A549 (cell line): ENCODE data around the gene ABHD1. TPM values are rescaled to one million over a fixed set of nuclear protein-coding genes. Genes with fewer than 3 reads are reported as not detected.
A peak's percentile ranks its signal among the peaks of the same experiment; 100 is the strongest.

Experiments used
- ATAC-seq, 2 experiments: fragments of 200-7000 bp in 1 of 2; fragments of >200 bp in 1 of 2; cut with Nextera tagmentation in 1 of 2; cut with Tn5 transposase in 1 of 2; 3 replicates each; pipeline versions ENCODE4 v1.8.0 to v1.9.1; 2018 to 2020; ENCODE audit warnings: mild to moderate bottlenecking in 1 of 2, moderate library complexity in 1 of 2
- CTCF ChIA-PET: fragments of 300-600 bp; sonication (Branson Sonifier 250); formaldehyde crosslinking; extraction: SDS; loops from one replicate; lab custom pipeline; 2021; ENCODE audit warnings: antibody characterized with exemption, inconsistent platforms; lab: Yijun Ruan, JAX
- POLR2A ChIA-PET: fragments of 350-600 bp; formaldehyde crosslinking; extraction: SDS; loops from one replicate; lab custom pipeline; 2021; ENCODE audit warnings: antibody characterized with exemption, inconsistent platforms; lab: Yijun Ruan, JAX
- DNase-seq, 2 experiments: peaks; one replicate each; pipeline versions ENCODE4 v3.0.0 to v3.0.0-alpha.2; 2011 to 2016; ENCODE audit warnings: low read depth in 1 of 2, low spot score in 1 of 2
- FAIRE-seq: peaks from 2 replicates; lab custom pipeline; 2011; peaks lifted over from hg19 to GRCh38; lab: Jason Lieb, UNC
- H3K27ac ChIP-seq, 2 experiments: fragments of >200 bp; sonication (Bioruptor Twin); formaldehyde crosslinking; 3 replicates each; pipeline ENCODE4 v1.5.1; 2016 to 2017
- H3K4me1 ChIP-seq: fragments of >200 bp; sonication (Bioruptor Twin); formaldehyde crosslinking; 3 replicates; pipeline ENCODE4 v1.6.1; 2016
- H3K4me2 ChIP-seq: fragments of >200 bp; sonication (Bioruptor Twin); formaldehyde crosslinking; 3 replicates; pipeline ENCODE4 v1.6.1; 2016
- H3K4me3 ChIP-seq: fragments of >200 bp; sonication (Bioruptor Twin); formaldehyde crosslinking; 3 replicates; pipeline ENCODE4 v1.5.1; 2016
- H3K9me3 ChIP-seq: fragments of >200 bp; sonication (Bioruptor Twin); formaldehyde crosslinking; 3 replicates; pipeline ENCODE4 v1.6.1; 2016
- CBX8 ChIP-seq: fragments of 200-600 bp; sonication (generic); IDR thresholded peaks from 2 replicates; pipeline ENCODE4 v1.6.1; 2016
- E2F6 ChIP-seq: IDR thresholded peaks from 2 replicates; pipeline ENCODE4 v1.6.1; 2012; ENCODE audit warnings: low read depth, borderline replicate concordance
- EHMT2 ChIP-seq: fragments of 200-600 bp; sonication (generic); IDR thresholded peaks from 2 replicates; pipeline ENCODE4 v1.6.1; 2016; ENCODE audit warnings: antibody characterized with exemption, low read depth, mild to moderate bottlenecking, moderate library complexity
- ELK1 ChIP-seq: fragments of 150-350 bp; IDR thresholded peaks from 2 replicates; pipeline ENCODE4 v1.6.1; 2014; ENCODE audit warnings: low read depth, mild to moderate bottlenecking, low read length
- ESRRA ChIP-seq: fragments of 150-350 bp; IDR thresholded peaks from 2 replicates; pipeline ENCODE4 v1.6.1; 2014; ENCODE audit warnings: mild to moderate bottlenecking, low read length, borderline replicate concordance
- HDAC2 ChIP-seq: fragments of 200-600 bp; sonication (generic); IDR thresholded peaks from 2 replicates; pipeline ENCODE4 v1.6.1; 2016
- HES2 ChIP-seq: fragments of >200 bp; sonication (Bioruptor Twin); formaldehyde crosslinking; IDR thresholded peaks from 2 replicates; pipeline ENCODE4 v1.6.1; 2016
- MAX ChIP-seq: IDR thresholded peaks from 2 replicates; pipeline ENCODE4 v1.6.1; 2012
- NFE2L2 ChIP-seq: fragments of 150-350 bp; conservative IDR thresholded peaks from 2 replicates; pipeline ENCODE4 v1.6.1; 2014; ENCODE audit warnings: low read length
- REST ChIP-seq: fragments of 200-600 bp; sonication (generic); IDR thresholded peaks from 2 replicates; pipeline ENCODE4 v1.6.1; 2016; ENCODE audit warnings: antibody characterized with exemption, mild to moderate bottlenecking, moderate library complexity
- RNF2 ChIP-seq: fragments of 200-600 bp; sonication (generic); IDR thresholded peaks from 2 replicates; pipeline ENCODE4 v1.6.1; 2016; ENCODE audit warnings: low read depth, mild to moderate bottlenecking, antibody characterized with exemption, moderate library complexity, borderline replicate concordance
- TP53 ChIP-seq: fragments of 250-450 bp; sonication (Bioruptor Pico); IDR thresholded peaks from 2 replicates; pipeline ENCODE4 v1.5.0; 2021; ENCODE audit warnings: mild to moderate bottlenecking, moderate library complexity
- WGBS: methylation state at CpG from one replicate; pipeline ENCODE4 v1.1.6; 2017; ENCODE audit errors: missing lambda C conversion rate; 5-methylcytosine and 5-hydroxymethylcytosine counted together
- polyA plus RNA-seq, 4 experiments: library from polyadenylated mRNA; depleted of rRNA in 3 of 4; stranded (reverse); fragments of >200 nt; fragmentation: RNase III in 1 of 4; extraction: RNeasy Plus Mini Kit Qiagen cat#74134 plus additional on column Dnase treatment in 1 of 4; gene quantifications; 2 replicates in 3 of 4; 3 replicates in 1 of 4; pipeline ENCODE4 v1.2.3, GENCODE V29; 2011 to 2017

The ABHD1 gene
- polyA plus RNA-seq, 2 of the 4 experiments (the other 2 are of a cell fraction): 0.96 to 1.9 TPM

- Histone ChIP-seq H3K4me3 (no peak overlapping the region), H3K27ac (no peak overlapping the region), H3K4me1 (peaks cover 6% of the 10 kb centered on the region; the same call in 2 of the 3 replicates), H3K9me3 (no peaks in the 10 kb centered on the region), H3K4me2 (no peak overlapping the region)
- ChIA-PET CTCF (interaction anchor here (1.0 to 12.0 kb wide), 24 partner anchors 8 to 272 kb away, joined by 3 to 197 read pairs (median 6); partner anchors contain the start of genes EMILIN1, KHK, SLC30A3 and TRIM54), POLR2A (interaction anchor here (1.0 kb wide), 1 partner anchor 15 kb away, joined by 4 read pairs; no protein-coding TSS in a partner anchor)
- ATAC-seq (no peak), DNase-seq (no peak), FAIRE-seq (no peak)
- 79% methylated on average over 10 of the region's 10 CpGs for WGBS
- TF ChIP-seq CBX8 (no peak), ESRRA (no peak), ELK1 (no peak)
Measured at GRCh38 chr2:27100036-27100435, 23.6 kb upstream of the ABHD1 start.

- Histone ChIP-seq H3K4me2 (no peak overlapping the region), H3K4me3 (no peak overlapping the region), H3K27ac (no peak overlapping the region), H3K4me1 (no peaks in the 10 kb centered on the region), H3K9me3 (no peaks in the 10 kb centered on the region)
- no peak for TF ChIP-seq MAX
- TF ChIP-seq REST: no peak
- TF ChIP-seq EHMT2: no peak
- no peak for TF ChIP-seq NFE2L2
- POLR2A ChIA-PET: no interaction called here
- DNase-seq: no peak
- no peak for FAIRE-seq
- CTCF ChIA-PET: interaction anchor here (1.1 to 12.0 kb wide), 10 partner anchors 8 to 212 kb away, joined by 3 to 197 read pairs (median 6); partner anchors contain the start of genes EMILIN1, KHK and TRIM54
- ATAC-seq: peak in 1 of 2 experiments; percentile 24; a peak in 2 of 6 replicates
- WGBS: 84% methylated on average over 5 of the region's 5 CpGs
Measured at GRCh38 chr2:27102329-27102728, 21.3 kb upstream of the ABHD1 start.

GRCh38 chr2:27105981-27106380 lies 17.6 kb upstream of the ABHD1 start:
- 53% methylated on average over 3 of the region's 3 CpGs for WGBS
- POLR2A ChIA-PET: interaction anchor here (0.7 kb wide), 1 partner anchor 174 kb away, joined by 3 read pairs; no protein-coding TSS in a partner anchor
- H3K9me3 ChIP-seq: no peaks in the 10 kb centered on the region
- FAIRE-seq (no peak), DNase-seq (no peak), ATAC-seq (no peak)
- CTCF ChIA-PET: interaction anchor here (0.7 to 3.8 kb wide), 8 partner anchors 21 to 197 kb away, joined by 3 to 17 read pairs (median 4); no protein-coding TSS in a partner anchor
- no peak overlapping the region for H3K4me2 ChIP-seq
- no peak overlapping the region for H3K27ac ChIP-seq
- H3K4me1 ChIP-seq: no peaks in the 10 kb centered on the region
- no peak for TF ChIP-seq HDAC2
- TF ChIP-seq, all 56 proteins: peak for 0
- no peak overlapping the region for H3K4me3 ChIP-seq

GRCh38 chr2:27108221-27108620 lies 15.4 kb upstream of the ABHD1 start:
- WGBS: 70% methylated on average over 2 of the region's 2 CpGs
- Histone ChIP-seq H3K4me3 (no peak overlapping the region), H3K9me3 (no peaks in the 10 kb centered on the region), H3K27ac (no peak overlapping the region), H3K4me2 (no peak overlapping the region), H3K4me1 (no peaks in the 10 kb centered on the region)
- ChIA-PET CTCF (interaction anchor here (0.6 to 3.8 kb wide), 11 partner anchors 9 to 279 kb away, joined by 3 to 17 read pairs (median 4); partner anchors contain the start of gene KHK), POLR2A (interaction anchor here (0.6 kb wide), 1 partner anchor 16 kb away, joined by 3 read pairs; no protein-coding TSS in a partner anchor)
- DNase-seq (no peak), ATAC-seq (no peak), FAIRE-seq (no peak)
- no peak for TF ChIP-seq HES2
- no peak for TF ChIP-seq E2F6
- no peak for TF ChIP-seq ELK1
- no peak for TF ChIP-seq TP53 (CRISPR knock-in tag)
- no peak for TF ChIP-seq CBX8
- TF ChIP-seq RNF2: no peak
